WTC11 (cell line): Measurements from ENCODE around the gene ATP10D. TPM values are rescaled to one million over a fixed set of nuclear protein-coding genes. Genes with fewer than 3 reads are reported as not detected.

Source experiments
- ATAC-seq: fragments of 200-7000 bp; cut with Tn5 transposase; 2 replicates; pipeline ENCODE4 v1.10.0; 2021; ENCODE audit warnings: mild to moderate bottlenecking, moderate library complexity
- CTCF ChIA-PET: fragments of 300-600 bp; sonication (Branson Sonifier 250); formaldehyde crosslinking; loops from one replicate; lab custom pipeline; 2021; ENCODE audit warnings: antibody characterized with exemption; lab: Charles Lee
- POLR2A ChIA-PET: fragments of 350-600 bp; sonication (Branson Sonifier 250); formaldehyde crosslinking; loops from one replicate; lab custom pipeline; 2021; ENCODE audit warnings: antibody characterized with exemption; lab: Charles Lee
- DNase-seq: peaks from one replicate; pipeline ENCODE4 v3.0.0; 2021; ENCODE audit warnings: low spot score
- H3K27ac Mint-ChIP-seq: 2 replicates; pipeline ENCODE4 v1.8.0; 2021; ENCODE audit warnings: mixed read lengths
- H3K27me3 Mint-ChIP-seq: 2 replicates; pipeline ENCODE4 v1.8.0; 2021; ENCODE audit warnings: low read depth, mild to moderate bottlenecking, moderate library complexity, mixed read lengths
- H3K36me3 Mint-ChIP-seq: 2 replicates; pipeline ENCODE4 v1.8.0; 2021; ENCODE audit warnings: mixed read lengths
- H3K4me1 Mint-ChIP-seq: 2 replicates; pipeline ENCODE4 v1.8.0; 2022; ENCODE audit warnings: mixed read lengths
- H3K4me3 Mint-ChIP-seq: 2 replicates; pipeline ENCODE4 v1.8.0; 2021; ENCODE audit warnings: mild to moderate bottlenecking, moderate library complexity, mixed read lengths
- H3K9me3 Mint-ChIP-seq: 2 replicates; pipeline ENCODE4 v1.8.0; 2021; ENCODE audit warnings: mixed read lengths
- AFF4 ChIP-seq: sonication (generic); formaldehyde crosslinking; IDR thresholded peaks from 2 replicates; pipeline ENCODE4 v1.8.1; 2023; ENCODE audit warnings: mild to moderate bottlenecking, missing genetic modification reagents, borderline replicate concordance
- ARID4B ChIP-seq: sonication (generic); formaldehyde crosslinking; IDR thresholded peaks from 2 replicates; pipeline ENCODE4 v1.8.0; 2023; ENCODE audit warnings: missing genetic modification reagents, mild to moderate bottlenecking, borderline replicate concordance
- CBFB ChIP-seq: sonication (generic); formaldehyde crosslinking; IDR thresholded peaks from 2 replicates; pipeline ENCODE4 v1.8.1; 2022; ENCODE audit warnings: mild to moderate bottlenecking, low read depth, missing genetic modification reagents
- CREM ChIP-seq: sonication (generic); formaldehyde crosslinking; IDR thresholded peaks from 2 replicates; pipeline ENCODE4 v1.8.1; 2022; ENCODE audit warnings: mild to moderate bottlenecking, missing genetic modification reagents, moderate library complexity
- ESRRA ChIP-seq: sonication (generic); formaldehyde crosslinking; IDR thresholded peaks from 2 replicates; pipeline ENCODE4 v1.8.1; 2022; ENCODE audit warnings: mild to moderate bottlenecking, missing genetic modification reagents, borderline replicate concordance
- GABPB1 ChIP-seq: sonication (generic); formaldehyde crosslinking; IDR thresholded peaks from 2 replicates; pipeline ENCODE4 v1.8.1; 2023; ENCODE audit warnings: mild to moderate bottlenecking, missing genetic modification reagents
- GRHL2 ChIP-seq: fragments of 250-450 bp; sonication (Bioruptor Pico); IDR thresholded peaks from 2 replicates; pipeline ENCODE4 v1.8.0; 2022; ENCODE audit warnings: mild to moderate bottlenecking, moderate library complexity; ENCODE audit not compliant: insufficient replicate concordance, severe bottlenecking
- JAZF1 ChIP-seq: fragments of 250-450 bp; sonication (Bioruptor Pico); IDR thresholded peaks from 2 replicates; pipeline ENCODE4 v1.9.0; 2021; ENCODE audit warnings: moderate library complexity, mild to moderate bottlenecking, inconsistent platforms
- NFE2L1 ChIP-seq: sonication (generic); formaldehyde crosslinking; IDR thresholded peaks from 2 replicates; pipeline ENCODE4 v1.8.1; 2023; ENCODE audit warnings: missing genetic modification reagents
- NFYB ChIP-seq: sonication (generic); formaldehyde crosslinking; conservative IDR thresholded peaks from 2 replicates; pipeline ENCODE4 v1.8.0; 2022; ENCODE audit warnings: low read depth, missing genetic modification reagents
- NR1H2 ChIP-seq: sonication (generic); formaldehyde crosslinking; IDR thresholded peaks from 2 replicates; pipeline ENCODE4 v1.9.0; 2021; ENCODE audit warnings: mild to moderate bottlenecking, moderate library complexity, missing genetic modification reagents
- RORB ChIP-seq: fragments of 250-450 bp; sonication (Bioruptor Pico); IDR thresholded peaks from 2 replicates; pipeline ENCODE4 v1.9.0; 2021; ENCODE audit warnings: mild to moderate bottlenecking
- TP53 ChIP-seq: sonication (generic); formaldehyde crosslinking; IDR thresholded peaks from 2 replicates; pipeline ENCODE4 v1.8.1; 2023; ENCODE audit warnings: mild to moderate bottlenecking, missing genetic modification reagents
- ZMAT4 ChIP-seq: fragments of 250-450 bp; sonication (Bioruptor Pico); IDR thresholded peaks from 2 replicates; pipeline ENCODE4 v1.9.0; 2021; ENCODE audit warnings: mild to moderate bottlenecking
- ZNF219 ChIP-seq: sonication (generic); formaldehyde crosslinking; IDR thresholded peaks from 2 replicates; pipeline ENCODE4 v1.8.0; 2023; ENCODE audit warnings: missing genetic modification reagents, mild to moderate bottlenecking, borderline replicate concordance
- ZNF423 ChIP-seq: fragments of 250-450 bp; sonication (Bioruptor Pico); IDR thresholded peaks from 2 replicates; pipeline ENCODE4 v2.1.2; 2022; ENCODE audit warnings: mild to moderate bottlenecking, moderate library complexity
- total RNA-seq: library from RNA; stranded (reverse); gene quantifications from 3 replicates; pipeline ENCODE4 v1.2.3, GENCODE V29; 2021
- TF ChIP-seq, protein P1 (sequence below): fragments of 250-450 bp; sonication (Bioruptor Pico); IDR thresholded peaks from 2 replicates; pipeline ENCODE4 v1.9.0; 2021; ENCODE audit warnings: mild to moderate bottlenecking, borderline replicate concordance

The ATP10D gene
- total RNA-seq, 1 experiment from 2014 or later = 3.1 TPM

DNA sequence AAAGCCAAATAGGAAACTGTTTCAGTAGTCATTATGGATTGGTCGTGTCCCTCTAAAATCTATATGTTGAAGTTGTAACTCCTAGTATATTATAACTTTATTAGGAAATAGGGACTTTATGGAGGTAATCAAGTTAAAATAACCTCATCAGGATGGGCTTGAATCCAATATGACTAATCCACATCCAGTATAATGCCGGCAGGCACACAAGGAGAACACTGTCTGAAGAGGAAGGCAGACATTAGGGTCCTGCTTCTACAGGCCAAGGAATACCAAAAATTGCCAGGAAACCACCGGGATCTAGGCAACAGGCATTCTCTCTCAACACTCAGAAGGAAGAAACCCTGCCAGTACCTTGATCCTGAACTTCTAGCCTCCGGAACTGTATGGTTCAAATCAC lies 130.3 kb downstream of the ATP10D start:
- Mint-ChIP-seq H3K4me3 (no peak overlapping the region), H3K4me1 (no peaks in the 10 kb centered on the region), H3K36me3 (no peaks in the 10 kb centered on the region), H3K9me3 (no peaks in the 10 kb centered on the region), H3K27me3 (no peaks in the 10 kb centered on the region), H3K27ac (no peak overlapping the region)
- ChIA-PET POLR2A (no interaction called here), CTCF (no interaction called here)
- TF ChIP-seq CBFB (CRISPR knock-in tag) (no peak), AFF4 (CRISPR knock-in tag) (no peak), NFE2L1 (CRISPR knock-in tag) (no peak), RORB (CRISPR knock-in tag) (no peak), GRHL2 (CRISPR knock-in tag) (no peak), NFYB (no peak)
- DNase-seq (no peak), ATAC-seq (no peak)

GRCh38 chr4:47617607-47618006 lies 132.5 kb downstream of the ATP10D start:
- no peak for TF ChIP-seq ESRRA (CRISPR knock-in tag)
- no peak for TF ChIP-seq ZNF219
- TF ChIP-seq, protein P1, sequence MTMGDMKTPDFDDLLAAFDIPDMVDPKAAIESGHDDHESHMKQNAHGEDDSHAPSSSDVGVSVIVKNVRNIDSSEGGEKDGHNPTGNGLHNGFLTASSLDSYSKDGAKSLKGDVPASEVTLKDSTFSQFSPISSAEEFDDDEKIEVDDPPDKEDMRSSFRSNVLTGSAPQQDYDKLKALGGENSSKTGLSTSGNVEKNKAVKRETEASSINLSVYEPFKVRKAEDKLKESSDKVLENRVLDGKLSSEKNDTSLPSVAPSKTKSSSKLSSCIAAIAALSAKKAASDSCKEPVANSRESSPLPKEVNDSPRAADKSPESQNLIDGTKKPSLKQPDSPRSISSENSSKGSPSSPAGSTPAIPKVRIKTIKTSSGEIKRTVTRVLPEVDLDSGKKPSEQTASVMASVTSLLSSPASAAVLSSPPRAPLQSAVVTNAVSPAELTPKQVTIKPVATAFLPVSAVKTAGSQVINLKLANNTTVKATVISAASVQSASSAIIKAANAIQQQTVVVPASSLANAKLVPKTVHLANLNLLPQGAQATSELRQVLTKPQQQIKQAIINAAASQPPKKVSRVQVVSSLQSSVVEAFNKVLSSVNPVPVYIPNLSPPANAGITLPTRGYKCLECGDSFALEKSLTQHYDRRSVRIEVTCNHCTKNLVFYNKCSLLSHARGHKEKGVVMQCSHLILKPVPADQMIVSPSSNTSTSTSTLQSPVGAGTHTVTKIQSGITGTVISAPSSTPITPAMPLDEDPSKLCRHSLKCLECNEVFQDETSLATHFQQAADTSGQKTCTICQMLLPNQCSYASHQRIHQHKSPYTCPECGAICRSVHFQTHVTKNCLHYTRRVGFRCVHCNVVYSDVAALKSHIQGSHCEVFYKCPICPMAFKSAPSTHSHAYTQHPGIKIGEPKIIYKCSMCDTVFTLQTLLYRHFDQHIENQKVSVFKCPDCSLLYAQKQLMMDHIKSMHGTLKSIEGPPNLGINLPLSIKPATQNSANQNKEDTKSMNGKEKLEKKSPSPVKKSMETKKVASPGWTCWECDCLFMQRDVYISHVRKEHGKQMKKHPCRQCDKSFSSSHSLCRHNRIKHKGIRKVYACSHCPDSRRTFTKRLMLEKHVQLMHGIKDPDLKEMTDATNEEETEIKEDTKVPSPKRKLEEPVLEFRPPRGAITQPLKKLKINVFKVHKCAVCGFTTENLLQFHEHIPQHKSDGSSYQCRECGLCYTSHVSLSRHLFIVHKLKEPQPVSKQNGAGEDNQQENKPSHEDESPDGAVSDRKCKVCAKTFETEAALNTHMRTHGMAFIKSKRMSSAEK (CRISPR knock-in tag) = no peak
- TF ChIP-seq CREM (CRISPR knock-in tag) = no peak
- H3K9me3 Mint-ChIP-seq = peaks cover 2% of the 10 kb centered on the region; the same call in 1 of the 2 replicates
- CTCF ChIA-PET = no interaction called here
- H3K4me3 Mint-ChIP-seq = no peak overlapping the region
- no peak overlapping the region for H3K27ac Mint-ChIP-seq
- no peaks in the 10 kb centered on the region for H3K36me3 Mint-ChIP-seq
- POLR2A ChIA-PET = no interaction called here
- no peaks in the 10 kb centered on the region for H3K27me3 Mint-ChIP-seq
- ATAC-seq (no peak), DNase-seq (no peak)
- no peaks in the 10 kb centered on the region for H3K4me1 Mint-ChIP-seq

- DNase-seq (no peak), ATAC-seq (no peak)
- Mint-ChIP-seq H3K27me3 (no peaks in the 10 kb centered on the region), H3K27ac (no peak overlapping the region), H3K9me3 (peaks cover 4% of the 10 kb centered on the region; the same call in 1 of the 2 replicates), H3K36me3 (no peaks in the 10 kb centered on the region), H3K4me3 (no peak overlapping the region), H3K4me1 (no peaks in the 10 kb centered on the region)
- ChIA-PET POLR2A (no interaction called here), CTCF (no interaction called here)
- TF ChIP-seq ARID4B (CRISPR knock-in tag) (no peak), NR1H2 (CRISPR knock-in tag) (no peak), GABPB1 (CRISPR knock-in tag) (no peak), NFYB (no peak), ZMAT4 (CRISPR knock-in tag) (no peak), ZNF423 (no peak), JAZF1 (no peak), TP53 (CRISPR knock-in tag) (no peak)
These were observed 134.6 kb downstream of the ATP10D start for GRCh38 chr4:47619691-47620090.
